OCI-LY7 (cell line): ENCODE data around the gene SPAG6. TPM values are rescaled to one million over a fixed set of nuclear protein-coding genes. Genes with fewer than 3 reads are reported as not detected.
A peak's percentile ranks its signal among the peaks of the same experiment; 100 is the strongest.

Source experiments
- BruUV-seq: library from RNA; stranded (reverse); fragments of 400-500 nt; replicated peaks from 2 replicates; lab custom pipeline; 2021; lab: Mats Ljungman, UMichigan
- CTCF ChIA-PET: fragments of 300-600 bp; sonication (Branson Sonifier 250); formaldehyde crosslinking; loops from one replicate; lab custom pipeline; 2022; ENCODE audit warnings: antibody characterized with exemption; ENCODE audit not compliant: unreplicated experiment; lab: Charles Lee
- POLR2A ChIA-PET: fragments of 300-600 bp; sonication (Branson Sonifier 250); formaldehyde crosslinking; loops from one replicate; lab custom pipeline; 2022; ENCODE audit warnings: antibody characterized with exemption; lab: Charles Lee
- DNase-seq: peaks from one replicate; pipeline ENCODE4 v3.0.0-alpha.2; 2015; ENCODE audit warnings: low spot score
- H2AFZ ChIP-seq: fragments of 200-600 bp; sonication (generic), shearing (Covaris generic); 2 replicates; pipeline ENCODE4 v1.6.1; 2014; ENCODE audit warnings: mild to moderate bottlenecking, antibody characterized with exemption, low read length, moderate library complexity
- H3K27ac ChIP-seq: fragments of 200-600 bp; sonication (generic); 2 replicates; pipeline ENCODE4 v1.5.1; 2014; ENCODE audit warnings: mixed run types, low read depth, mild to moderate bottlenecking, moderate library complexity, low read length, inconsistent platforms; ENCODE audit not compliant: poor library complexity, severe bottlenecking
- H3K36me3 ChIP-seq: fragments of 200-600 bp; sonication (generic); 2 replicates; pipeline ENCODE4 v1.6.1; 2014; ENCODE audit warnings: mild to moderate bottlenecking, antibody characterized with exemption, low read length, moderate library complexity, mixed read lengths; ENCODE audit not compliant: insufficient read depth
- H3K4me1 ChIP-seq: fragments of 200-600 bp; sonication (generic); 2 replicates; pipeline ENCODE4 v1.5.1; 2014; ENCODE audit warnings: mild to moderate bottlenecking, low read length; ENCODE audit not compliant: insufficient read depth, poor library complexity, severe bottlenecking
- H3K4me2 ChIP-seq: fragments of 200-600 bp; sonication (generic); 2 replicates; pipeline ENCODE4 v1.6.1; 2014; ENCODE audit warnings: mild to moderate bottlenecking, low read length
- H3K4me3 ChIP-seq: fragments of 200-600 bp; sonication (generic); 2 replicates; pipeline ENCODE4 v1.5.1; 2014; ENCODE audit warnings: mild to moderate bottlenecking, low read depth, low read length; ENCODE audit not compliant: poor library complexity, severe bottlenecking
- H3K79me2 ChIP-seq: fragments of 200-600 bp; sonication (generic); 2 replicates; pipeline ENCODE4 v1.6.1; 2016; ENCODE audit warnings: low read depth, mild to moderate bottlenecking, low read length, moderate library complexity, mixed read lengths; ENCODE audit not compliant: insufficient read depth
- H3K9me2 ChIP-seq: fragments of 200-600 bp; sonication (generic); 2 replicates; pipeline ENCODE4 v1.6.1; 2016; ENCODE audit warnings: mild to moderate bottlenecking, low read length, mixed read lengths; ENCODE audit not compliant: insufficient read depth
- H3K9me3 ChIP-seq: fragments of 200-600 bp; sonication (generic); 2 replicates; pipeline ENCODE4 v1.6.1; 2014; ENCODE audit warnings: mild to moderate bottlenecking, mixed run types, low read length, mixed read lengths
- H4K20me1 ChIP-seq: fragments of 200-600 bp; sonication (generic); 2 replicates; pipeline ENCODE4 v1.6.1; 2014; ENCODE audit warnings: mild to moderate bottlenecking, antibody characterized with exemption, low read length, moderate library complexity, mixed read lengths; ENCODE audit not compliant: insufficient read depth
- CTCF ChIP-seq: fragments of 200-600 bp; sonication (generic); conservative IDR thresholded peaks from 2 replicates; pipeline ENCODE4 v1.5.1; 2014; ENCODE audit warnings: mild to moderate bottlenecking, antibody characterized with exemption, low read length, moderate library complexity, mixed read lengths
- EZH2phosphoT487 ChIP-seq: fragments of 200-600 bp; sonication (generic); IDR thresholded peaks from 2 replicates; pipeline ENCODE4 v1.6.1; 2018; ENCODE audit warnings: low read depth, borderline replicate concordance, mild to moderate bottlenecking, mixed run types, antibody characterized with exemption, low read length, moderate library complexity, mixed read lengths
- intact Hi-C: fragments of 100-400 bp; cut with micrococcal nuclease; formaldehyde crosslinking; loops from one replicate; pipeline ENCODE4 v1.10.0; 2022; ENCODE audit not compliant: unreplicated experiment
- total RNA-seq, 2 experiments: library from RNA; depleted of rRNA in 1 of 2; stranded (reverse); fragments of >200 nt in 1 of 2; shearing (Covaris generic) in 1 of 2; gene quantifications; 2 replicates each; pipeline ENCODE4 v1.2.3, GENCODE V29; 2014 to 2022

SPAG6 gene
- total RNA-seq, 2 experiments from 2014 or later = not detected

- intact Hi-C loops = loop anchor here (2.0 kb wide), 2 partner anchors 23 to 39 kb away; partner anchors contain the start of gene COMMD3
- no peak for TF ChIP-seq CTCF
- TF ChIP-seq EZH2phosphoT487 = no peak
- no TSS peak for BruUV-seq
- no peaks in the 10 kb centered on the region for H3K9me3 ChIP-seq
- no peak overlapping the region for H3K27ac ChIP-seq
- H3K79me2 ChIP-seq = no peaks in the 10 kb centered on the region
- no peak for DNase-seq
- H3K4me2 ChIP-seq = peak overlapping the region; percentile 82
- peak overlapping the region; percentile 76 for H2AFZ ChIP-seq
- H3K36me3 ChIP-seq = no peaks in the 10 kb centered on the region
- H3K9me2 ChIP-seq = no peaks in the 10 kb centered on the region
- CTCF ChIA-PET = interaction anchor here (0.9 kb wide), 1 partner anchor 17 kb away, joined by 4 read pairs; no protein-coding TSS in a partner anchor
- POLR2A ChIA-PET = interaction anchor here (0.6 to 2.8 kb wide), 11 partner anchors 8 to 111 kb away, joined by 3 to 10 read pairs (median 4); partner anchors contain the start of gene COMMD3
- peak overlapping the region; percentile 76 for H3K4me3 ChIP-seq
- no peaks in the 10 kb centered on the region for H4K20me1 ChIP-seq
- H3K4me1 ChIP-seq = peaks cover 10% of the 10 kb centered on the region
Measured at GRCh38 chr10:22339761-22340328, 5.5 kb upstream of the SPAG6 start.

- no peaks in the 10 kb centered on the region for H3K9me2 ChIP-seq
- no peaks in the 10 kb centered on the region for H3K36me3 ChIP-seq
- no peaks in the 10 kb centered on the region for H3K9me3 ChIP-seq
- TF ChIP-seq EZH2phosphoT487 = no peak
- TF ChIP-seq CTCF = no peak
- peaks cover 10% of the 10 kb centered on the region for H3K4me1 ChIP-seq
- ChIA-PET POLR2A (interaction anchor here (0.6 to 2.8 kb wide), 9 partner anchors 9 to 112 kb away, joined by 3 to 10 read pairs (median 4); partner anchors contain the start of gene COMMD3), CTCF (interaction anchor here (0.9 kb wide), 1 partner anchor 18 kb away, joined by 4 read pairs; no protein-coding TSS in a partner anchor)
- peak overlapping the region; percentile 82 for H3K4me2 ChIP-seq
- H4K20me1 ChIP-seq = no peaks in the 10 kb centered on the region
- no TSS peak for BruUV-seq
- peak overlapping the region; percentile 76 for H3K4me3 ChIP-seq
- DNase-seq = peak; percentile 76
- intact Hi-C loops = loop anchor here (2.0 kb wide), 2 partner anchors 24 to 38 kb away; partner anchors contain the start of gene COMMD3
- H3K79me2 ChIP-seq = no peaks in the 10 kb centered on the region
- no peak overlapping the region for H3K27ac ChIP-seq
- peak overlapping the region; percentile 76 for H2AFZ ChIP-seq
Measured at GRCh38 chr10:22340329-22341189, 4.7 kb upstream of the SPAG6 start.
